T-cell (primary cell): ENCODE results near the gene TTLL1. TPM values are rescaled to one million over a fixed set of nuclear protein-coding genes. Genes with fewer than 3 reads are reported as not detected.

Source experiments
- ATAC-seq, 4 experiments: fragments of 200-7000 bp in 3 of 4; fragments of 150-1000 bp in 1 of 4; cut with Tn5 transposase; replicated peaks in 1 of 4; 1 replicate in 3 of 4; 2 replicates in 1 of 4; pipeline ENCODE4 v1.10.0; 2021; ENCODE audit warnings: moderate library complexity in 3 of 4, mild to moderate bottlenecking in 2 of 4, moderate number of reproducible peaks in 1 of 4
- CTCF ChIA-PET, 2 donors: fragments of 300-600 bp; sonication (Branson Sonifier 250); formaldehyde crosslinking; loops; one replicate each; lab custom pipeline; 2022; ENCODE audit warnings: antibody characterized with exemption in 2 of 2; lab: Charles Lee
- POLR2A ChIA-PET, 2 donors: fragments of 300-600 bp; sonication (Branson Sonifier 250); formaldehyde crosslinking; loops; one replicate each; lab custom pipeline; 2022; ENCODE audit warnings: antibody characterized with exemption in 2 of 2; lab: Charles Lee
- DNase-seq, 35 experiments: peaks; one replicate each; pipeline versions ENCODE4 v3.0.0 to v3.0.0-alpha.2; 2013 to 2023
- H3K27ac ChIP-seq: one replicate; pipeline ENCODE4 v1.5.1; 2013; ENCODE audit warnings: low read length
- H3K27me3 ChIP-seq, 2 experiments: replicated peaks in 1 of 2; 1 replicate in 1 of 2; 2 replicates in 1 of 2; pipeline versions ENCODE4 v1.6.1 to v1.7.0; 2013; ENCODE audit warnings: low read length in 1 of 2, mixed read lengths in 1 of 2; ENCODE audit not compliant: control insufficient read depth in 2 of 2, insufficient read depth in 2 of 2; ENCODE audit errors: extremely low read depth in 1 of 2
- H3K36me3 ChIP-seq, 2 donors: 1 replicate in 1 of 2; 2 replicates in 1 of 2; pipeline versions ENCODE4 v1.6.1 to v1.7.0; 2013; ENCODE audit warnings: low read length in 1 of 2; ENCODE audit not compliant: control insufficient read depth in 2 of 2, insufficient read depth in 1 of 2; ENCODE audit errors: extremely low read depth in 1 of 2
- H3K4me1 ChIP-seq, 2 experiments: 1 replicate in 1 of 2; 2 replicates in 1 of 2; pipeline versions ENCODE4 v1.6.1 to v1.7.0; 2013; ENCODE audit warnings: low read length in 2 of 2, mixed read lengths in 1 of 2; ENCODE audit not compliant: insufficient read depth in 2 of 2, control insufficient read depth in 1 of 2; ENCODE audit errors: extremely low read depth in 1 of 2
- H3K4me3 ChIP-seq, 2 donors: 1 replicate in 1 of 2; 2 replicates in 1 of 2; pipeline versions ENCODE4 v1.5.1 to v1.7.0; 2013; ENCODE audit warnings: mild to moderate bottlenecking in 2 of 2, low read length in 1 of 2, moderate library complexity in 1 of 2; ENCODE audit not compliant: control insufficient read depth in 1 of 2; ENCODE audit errors: extremely low read depth in 1 of 2
- H3K9me3 ChIP-seq: 2 replicates; pipeline ENCODE4 v1.7.0; 2013
- H3K27ac Mint-ChIP-seq, 2 donors: one replicate each; pipeline ENCODE4 v1.8.0; 2020 to 2021; ENCODE audit warnings: mild to moderate bottlenecking in 2 of 2, mixed read lengths in 2 of 2
- H3K27me3 Mint-ChIP-seq, 2 donors: one replicate each; pipeline ENCODE4 v1.8.0; 2021 to 2022; ENCODE audit warnings: mixed read lengths in 2 of 2
- H3K36me3 Mint-ChIP-seq: one replicate; pipeline ENCODE4 v1.8.0; 2021; ENCODE audit warnings: mixed read lengths
- H3K4me1 Mint-ChIP-seq, 3 donors: one replicate each; pipeline ENCODE4 v1.8.0; 2020 to 2022; ENCODE audit warnings: mixed read lengths in 3 of 3, mild to moderate bottlenecking in 1 of 3
- H3K4me3 Mint-ChIP-seq, 3 donors: one replicate each; pipeline ENCODE4 v1.8.0; 2020 to 2022; ENCODE audit warnings: mild to moderate bottlenecking in 3 of 3, mixed read lengths in 3 of 3, moderate library complexity in 3 of 3
- H3K9me3 Mint-ChIP-seq, 3 donors: one replicate each; pipeline ENCODE4 v1.8.0; 2020 to 2022; ENCODE audit warnings: mixed read lengths in 3 of 3
- WGBS: methylation state at CpG from one replicate; pipeline ENCODE4 v1.1.5; 2013; ENCODE audit warnings: missing lambda C conversion rate; ENCODE audit not compliant: insufficient coverage; 5-methylcytosine and 5-hydroxymethylcytosine counted together
- total RNA-seq, 35 experiments: library from RNA in 6 of 35; stranded (reverse) in 6 of 35; fragments of 120-200 nt in 1 of 35; gene quantifications; one replicate each; pipeline versions ENCODE4 v1.2.1 to v1.2.4 and lab custom pipeline; 2013 to 2026

Gene TTLL1
- total RNA-seq, 5 donors from 2014 or later (not counting 1 experiment from before 2014, with no cell fraction given) = 5.6 to 9.0 (median 6.9) TPM

DNA sequence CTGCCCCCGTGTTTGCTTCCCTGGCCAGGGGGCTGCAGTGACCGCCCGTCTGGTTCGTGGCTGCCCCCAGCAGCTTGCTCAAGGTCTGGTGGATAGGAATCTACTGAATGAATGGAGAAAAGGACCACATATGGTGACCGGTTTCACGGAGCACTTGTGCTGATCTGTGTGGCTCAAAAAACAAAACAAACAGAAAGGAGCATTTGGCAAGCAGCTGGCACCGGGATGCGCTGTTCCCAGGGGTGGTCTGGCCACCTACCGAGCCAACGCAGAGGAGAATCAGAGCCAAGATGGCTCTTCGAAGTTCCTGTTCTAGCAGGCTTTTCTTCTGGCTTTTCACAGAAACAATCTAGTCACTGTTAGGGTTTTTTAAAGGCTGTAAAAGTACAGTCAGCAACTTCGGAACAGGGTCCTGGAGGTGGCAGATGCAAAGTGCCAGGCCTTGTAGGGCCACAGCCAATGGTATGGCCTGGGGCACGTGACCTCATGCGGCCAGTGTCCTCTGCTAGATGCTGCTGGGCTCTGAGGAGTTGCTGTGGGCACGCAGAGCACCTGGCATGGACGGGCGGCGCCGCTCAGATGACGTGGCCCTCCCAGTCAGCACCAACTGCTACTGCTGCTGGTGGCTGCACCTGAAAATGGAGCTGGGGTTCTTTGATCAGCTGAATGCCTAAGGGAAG is 47.0 kb downstream of the TTLL1 start:
- Mint-ChIP-seq H3K27ac (no peak overlapping the region), H3K27me3 (no peaks in the 10 kb centered on the region), H3K4me3 (no peak overlapping the region), H3K4me1 (peaks cover 0 to 4% (median 0%) of the 10 kb centered on the region in 3 donors), H3K36me3 (peaks cover 6% of the 10 kb centered on the region), H3K9me3 (no peaks in the 10 kb centered on the region)
- H3K27ac ChIP-seq = no peak overlapping the region
- no peaks in the 10 kb centered on the region for H3K9me3 ChIP-seq
- H3K4me1 ChIP-seq = no peaks in the 10 kb centered on the region
- H3K36me3 ChIP-seq = no peaks in the 10 kb centered on the region
- no peaks in the 10 kb centered on the region for H3K27me3 ChIP-seq
- CTCF ChIA-PET = interaction anchor here (0.7 kb wide), 2 partner anchors 18 to 156 kb away, joined by 4 to 7 read pairs; no protein-coding TSS in a partner anchor
- ATAC-seq (no peak), DNase-seq (no peak)
- POLR2A ChIA-PET = no interaction called here
- H3K4me3 ChIP-seq = no peak overlapping the region
- 88% methylated on average over 14 of the region's 20 CpGs for WGBS

DNA sequence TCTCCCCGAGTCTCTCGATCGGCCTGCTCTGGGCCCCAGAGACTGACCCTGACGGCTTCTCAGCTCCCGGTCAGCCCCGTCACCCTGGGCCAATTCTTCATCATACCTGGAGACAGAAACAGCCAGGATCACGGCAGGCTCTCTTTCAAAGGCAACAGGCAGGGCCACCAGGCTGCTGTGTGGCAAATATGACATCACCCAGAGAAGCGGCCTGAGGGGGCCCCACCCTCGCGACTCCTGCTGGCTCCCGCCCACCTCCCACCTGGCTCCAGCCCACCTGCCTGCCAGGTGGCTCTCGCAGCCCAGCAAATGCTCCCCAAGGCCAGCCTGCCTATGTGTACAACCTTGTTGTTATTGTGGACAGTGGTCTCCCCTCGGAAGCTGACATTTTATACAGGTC is 49.4 kb downstream of the TTLL1 start:
- ChIA-PET CTCF (no interaction called here), POLR2A (no interaction called here)
- Mint-ChIP-seq H3K4me3 (no peak overlapping the region), H3K9me3 (no peaks in the 10 kb centered on the region), H3K27ac (no peak overlapping the region), H3K4me1 (peaks cover 0 to 4% (median 0%) of the 10 kb centered on the region in 3 donors), H3K36me3 (peaks cover 2% of the 10 kb centered on the region), H3K27me3 (no peaks in the 10 kb centered on the region)
- no peak for DNase-seq
- Histone ChIP-seq H3K9me3 (no peaks in the 10 kb centered on the region), H3K4me3 (no peak overlapping the region), H3K36me3 (no peaks in the 10 kb centered on the region), H3K27ac (no peak overlapping the region), H3K4me1 (no peaks in the 10 kb centered on the region), H3K27me3 (no peaks in the 10 kb centered on the region)
- WGBS = 91% methylated on average over 9 of the region's 13 CpGs
- ATAC-seq = no peak

- H3K9me3 Mint-ChIP-seq = no peaks in the 10 kb centered on the region
- H3K27ac Mint-ChIP-seq = no peak overlapping the region
- Histone ChIP-seq H3K9me3 (no peaks in the 10 kb centered on the region), H3K27ac (no peak overlapping the region), H3K4me3 (no peak overlapping the region), H3K36me3 (no peaks in the 10 kb centered on the region), H3K4me1 (peaks cover 0 to 5% of the 10 kb centered on the region in 2 experiments), H3K27me3 (no peaks in the 10 kb centered on the region)
- 97% methylated on average over 13 of the region's 15 CpGs for WGBS
- ChIA-PET CTCF (no interaction called here), POLR2A (no interaction called here)
- no peaks in the 10 kb centered on the region for H3K27me3 Mint-ChIP-seq
- DNase-seq (no peak), ATAC-seq (no peak)
- H3K4me3 Mint-ChIP-seq = no peak overlapping the region
- no peaks in the 10 kb centered on the region for H3K36me3 Mint-ChIP-seq
- H3K4me1 Mint-ChIP-seq = peaks cover 0 to 5% (median 5%) of the 10 kb centered on the region in 3 donors
Measured at GRCh38 chr22:43038325-43038724, 50.9 kb downstream of the TTLL1 start.

- CTCF ChIA-PET = no interaction called here
- DNase-seq (no peak), ATAC-seq (no peak)
- H3K4me3 Mint-ChIP-seq = no peak overlapping the region
- 72% methylated on average over 13 of the region's 19 CpGs for WGBS
- POLR2A ChIA-PET = no interaction called here
- no peaks in the 10 kb centered on the region for H3K27me3 Mint-ChIP-seq
- H3K4me1 Mint-ChIP-seq = peaks cover 0 to 5% (median 5%) of the 10 kb centered on the region in 3 donors
- H3K27ac ChIP-seq = no peak overlapping the region
- no peaks in the 10 kb centered on the region for H3K36me3 Mint-ChIP-seq
- H3K4me1 ChIP-seq = peaks cover 0 to 5% of the 10 kb centered on the region in 2 experiments
- H3K4me3 ChIP-seq = no peak overlapping the region
- no peaks in the 10 kb centered on the region for H3K9me3 ChIP-seq
- no peaks in the 10 kb centered on the region for H3K36me3 ChIP-seq
- H3K27me3 ChIP-seq = no peaks in the 10 kb centered on the region
- no peaks in the 10 kb centered on the region for H3K9me3 Mint-ChIP-seq
- H3K27ac Mint-ChIP-seq = no peak overlapping the region
Measured at GRCh38 chr22:43036282-43036829, 52.8 kb downstream of the TTLL1 start.

DNA sequence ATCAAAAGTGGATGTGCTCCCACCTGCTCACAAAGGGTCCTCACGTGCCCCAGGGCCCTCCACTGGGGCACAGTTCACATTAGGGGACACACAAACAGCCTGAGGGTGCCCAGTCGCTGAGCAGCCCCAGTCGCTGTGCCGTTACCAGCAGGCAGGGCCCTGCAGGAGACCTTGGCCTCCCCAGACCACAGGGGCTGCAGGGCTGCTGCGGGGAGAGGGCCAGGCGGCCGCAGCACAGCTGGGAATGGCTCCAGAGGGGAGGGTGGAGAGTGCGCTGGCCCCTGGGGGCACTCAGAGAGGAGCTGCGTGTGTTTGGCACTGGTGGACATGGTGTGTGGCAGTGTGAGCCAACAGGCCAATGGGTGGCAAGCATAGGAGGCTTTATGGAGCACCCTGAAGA is 53.9 kb downstream of the TTLL1 start:
- no peak overlapping the region for H3K4me3 ChIP-seq
- no peaks in the 10 kb centered on the region for H3K27me3 Mint-ChIP-seq
- H3K27me3 ChIP-seq = no peaks in the 10 kb centered on the region
- H3K4me1 Mint-ChIP-seq = peaks cover 0 to 5% (median 5%) of the 10 kb centered on the region in 3 donors
- POLR2A ChIA-PET = no interaction called here
- no peaks in the 10 kb centered on the region for H3K9me3 ChIP-seq
- H3K36me3 Mint-ChIP-seq = no peaks in the 10 kb centered on the region
- H3K36me3 ChIP-seq = no peaks in the 10 kb centered on the region
- 96% methylated on average over 9 of the region's 9 CpGs for whole genome bisulfite sequencing
- H3K27ac ChIP-seq = no peak overlapping the region
- DNase-seq (no peak), ATAC-seq (no peak)
- H3K4me1 ChIP-seq = peaks cover 0 to 5% of the 10 kb centered on the region in 2 experiments
- no peaks in the 10 kb centered on the region for H3K9me3 Mint-ChIP-seq
- no peak overlapping the region for H3K4me3 Mint-ChIP-seq
- H3K27ac Mint-ChIP-seq = no peak overlapping the region
- CTCF ChIA-PET = no interaction called here

GRCh38 chr22:43031617-43032016 is 57.6 kb downstream of the TTLL1 start:
- H3K4me1 Mint-ChIP-seq = peaks cover 0 to 5% (median 5%) of the 10 kb centered on the region in 3 donors

More at GRCh38 chr22:43031617-43032016, 57.6 kb downstream of the TTLL1 start:
- no peak overlapping the region for H3K27ac ChIP-seq
- H3K27me3 ChIP-seq = no peaks in the 10 kb centered on the region
- no peaks in the 10 kb centered on the region for H3K27me3 Mint-ChIP-seq
- no peaks in the 10 kb centered on the region for H3K9me3 Mint-ChIP-seq
- ATAC-seq (no peak), DNase-seq (no peak)
- ChIA-PET POLR2A (interaction anchor here in 1 of 2 donors (0.7 kb wide), 1 partner anchor 227 kb away, joined by 5 read pairs; no protein-coding TSS in a partner anchor), CTCF (no interaction called here)
- H3K27ac Mint-ChIP-seq = no peak overlapping the region
- H3K36me3 ChIP-seq = no peaks in the 10 kb centered on the region
- no peak overlapping the region for H3K4me3 Mint-ChIP-seq
- H3K4me3 ChIP-seq = no peak overlapping the region
- H3K9me3 ChIP-seq = no peaks in the 10 kb centered on the region
- WGBS = 52% methylated on average over 2 of the region's 3 CpGs
- H3K36me3 Mint-ChIP-seq = no peaks in the 10 kb centered on the region
- peaks cover 0 to 5% of the 10 kb centered on the region in 2 experiments for H3K4me1 ChIP-seq
